H1 (cell line): ENCODE results near the gene ZBTB34. TPM values are rescaled to one million over a fixed set of nuclear protein-coding genes. Genes with fewer than 3 reads are reported as not detected.
A peak's percentile ranks its signal among the peaks of the same experiment; 100 is the strongest.

Experiments
- CTCF ChIA-PET: fragments of 300-600 bp; sonication (Branson Sonifier 250); formaldehyde crosslinking; loops from one replicate; lab custom pipeline; 2021; ENCODE audit not compliant: partially characterized antibody; lab: Charles Lee
- POLR2A ChIA-PET: fragments of 300-600 bp; sonication (Branson Sonifier 250); formaldehyde crosslinking; loops from one replicate; lab custom pipeline; 2021; ENCODE audit warnings: inconsistent platforms; ENCODE audit not compliant: partially characterized antibody; lab: Charles Lee
- DNase-seq, 2 experiments: peaks; one replicate each; pipeline versions ENCODE4 v3.0.0 to v3.0.0-alpha.2; 2010 to 2022; ENCODE audit warnings: low spot score in 2 of 2, low read depth in 1 of 2, mixed read lengths in 1 of 2
- FAIRE-seq: peaks from 2 replicates; lab custom pipeline; 2011; peaks lifted over from hg19 to GRCh38; lab: Jason Lieb, UNC
- H2AFZ ChIP-seq: 2 replicates; pipeline ENCODE4 v1.8.1; 2012; ENCODE audit warnings: low read length, inconsistent platforms
- H2AK5ac ChIP-seq: 2 replicates; pipeline ENCODE4 v1.6.1; 2013; ENCODE audit warnings: low read depth, low read length
- H2BK120ac ChIP-seq: replicated peaks from 2 replicates; pipeline ENCODE3; 2013; ENCODE audit warnings: low read depth, low read length, inconsistent platforms
- H2BK12ac ChIP-seq: 2 replicates; pipeline ENCODE4 v1.6.1; 2013; ENCODE audit warnings: low read depth, low read length
- H2BK15ac ChIP-seq: 2 replicates; pipeline ENCODE4 v1.6.1; 2013; ENCODE audit warnings: low read length
- H2BK20ac ChIP-seq: 2 replicates; pipeline ENCODE4 v1.6.1; 2013; ENCODE audit warnings: low read length
- H2BK5ac ChIP-seq: 2 replicates; pipeline ENCODE4 v1.6.1; 2013; ENCODE audit warnings: low read depth, low read length
- H3K14ac ChIP-seq: 2 replicates; pipeline ENCODE4 v1.6.1; 2013; ENCODE audit warnings: inconsistent platforms; ENCODE audit not compliant: insufficient read length
- H3K18ac ChIP-seq: 2 replicates; pipeline ENCODE4 v1.6.1; 2013; ENCODE audit warnings: low read length; ENCODE audit errors: extremely low read depth
- H3K23ac ChIP-seq: 2 replicates; pipeline ENCODE4 v1.6.1; 2013; ENCODE audit warnings: inconsistent platforms; ENCODE audit not compliant: insufficient read length
- H3K23me2 ChIP-seq: 2 replicates; pipeline ENCODE4 v1.6.1; 2013; ENCODE audit warnings: low read depth, low read length
- H3K27ac ChIP-seq: 2 replicates; pipeline ENCODE4 v1.6.1; 2011; ENCODE audit warnings: low read depth, low read length, inconsistent platforms
- H3K27me3 ChIP-seq, 4 experiments: replicated peaks in 1 of 4; 1 replicate in 1 of 4; 2 replicates in 3 of 4; pipeline versions ENCODE4 v1.6.1 to v1.8.1; 2011 to 2013; ENCODE audit warnings: low read length in 3 of 4, mild to moderate bottlenecking in 3 of 4, inconsistent platforms in 2 of 4, mixed read lengths in 2 of 4, moderate library complexity in 1 of 4; ENCODE audit not compliant: control insufficient read depth in 3 of 4, insufficient read depth in 3 of 4; ENCODE audit errors: extremely low read depth in 1 of 4
- H3K36me3 ChIP-seq, 4 experiments: 2 replicates each; pipeline versions ENCODE4 v1.6.1 to v1.8.1; 2011 to 2013; ENCODE audit warnings: mild to moderate bottlenecking in 4 of 4, low read length in 3 of 4, moderate library complexity in 2 of 4, control low read depth in 1 of 4, inconsistent platforms in 1 of 4; ENCODE audit not compliant: insufficient read depth in 4 of 4, control insufficient read depth in 2 of 4
- H3K4ac ChIP-seq: replicated peaks from 2 replicates; pipeline ENCODE3; 2013; ENCODE audit warnings: low read length, low read depth, mixed read lengths, inconsistent platforms; ENCODE audit not compliant: insufficient read length
- H3K4me1 ChIP-seq, 4 experiments: replicated peaks in 1 of 4; 1 replicate in 1 of 4; 2 replicates in 3 of 4; pipeline versions ENCODE4 v1.6.1 to v1.8.1; 2011 to 2013; ENCODE audit warnings: low read length in 3 of 4, inconsistent platforms in 2 of 4, mixed read lengths in 1 of 4; ENCODE audit not compliant: insufficient read depth in 4 of 4, control insufficient read depth in 3 of 4
- H3K4me2 ChIP-seq, 2 experiments: 2 replicates each; pipeline versions ENCODE4 v1.6.1 to v1.8.1; 2011 to 2013; ENCODE audit warnings: low read depth in 2 of 2, low read length in 2 of 2, control low read depth in 1 of 2, inconsistent platforms in 1 of 2, mild to moderate bottlenecking in 1 of 2; ENCODE audit not compliant: insufficient read depth in 1 of 2
- H3K4me3 ChIP-seq, 4 experiments: fragments of 200-600, 300-600 bp in 1 of 4; sonication (generic), shearing (Covaris generic), sonication (Bioruptor Twin) in 1 of 4; 2 replicates each; pipeline versions ENCODE4 v1.5.1 to v1.8.1; 2011 to 2016; ENCODE audit warnings: low read length in 4 of 4, low read depth in 3 of 4, control low read depth in 2 of 4, inconsistent platforms in 2 of 4, mild to moderate bottlenecking in 2 of 4, mixed read lengths in 1 of 4, moderate library complexity in 1 of 4; ENCODE audit not compliant: insufficient read depth in 2 of 4; ENCODE audit errors: extremely low read depth in 1 of 4
- H3K56ac ChIP-seq: replicated peaks from 2 replicates; pipeline ENCODE3; 2013; ENCODE audit warnings: low read depth, mild to moderate bottlenecking, mixed read lengths, low read length, inconsistent platforms; ENCODE audit not compliant: insufficient read length
- H3K79me1 ChIP-seq: 2 replicates; pipeline ENCODE4 v1.6.1; 2013; ENCODE audit warnings: low read depth, low read length, control low read depth
- H3K79me2 ChIP-seq, 2 experiments: 2 replicates each; pipeline versions ENCODE4 v1.6.1 to v1.8.1; 2012 to 2013; ENCODE audit warnings: low read length in 2 of 2, mild to moderate bottlenecking in 2 of 2, inconsistent platforms in 1 of 2; ENCODE audit not compliant: insufficient read depth in 2 of 2, control insufficient read depth in 1 of 2
- H3K9ac ChIP-seq, 4 experiments: replicated peaks in 1 of 4; 1 replicate in 1 of 4; 2 replicates in 3 of 4; pipeline versions ENCODE4 v1.6.1 to v1.8.1; 2011 to 2013; ENCODE audit warnings: low read depth in 3 of 4, low read length in 3 of 4, control low read depth in 2 of 4, mild to moderate bottlenecking in 2 of 4, moderate library complexity in 2 of 4, inconsistent platforms in 1 of 4; ENCODE audit errors: extremely low read depth in 1 of 4
- H3K9me3 ChIP-seq, 2 experiments: 2 replicates each; pipeline versions ENCODE4 v1.6.1 to v1.8.1; 2012 to 2013; ENCODE audit warnings: mild to moderate bottlenecking in 2 of 2, moderate library complexity in 2 of 2, control low read depth in 1 of 2, inconsistent platforms in 1 of 2, low read depth in 1 of 2, low read length in 1 of 2, mixed read lengths in 1 of 2; ENCODE audit not compliant: insufficient read depth in 2 of 2
- H4K20me1 ChIP-seq, 2 experiments: replicated peaks in 1 of 2; 2 replicates each; pipeline versions ENCODE3 to v1.8.1; 2011 to 2013; ENCODE audit warnings: inconsistent platforms in 2 of 2, low read length in 2 of 2, mild to moderate bottlenecking in 1 of 2; ENCODE audit not compliant: insufficient read depth in 2 of 2, control insufficient read depth in 1 of 2
- H4K5ac ChIP-seq: 2 replicates; pipeline ENCODE4 v1.6.1; 2013; ENCODE audit warnings: low read length, low read depth, mixed read lengths, inconsistent platforms; ENCODE audit not compliant: insufficient read length
- H4K8ac ChIP-seq: 2 replicates; pipeline ENCODE4 v1.8.0; 2013; ENCODE audit warnings: mild to moderate bottlenecking, moderate library complexity, low read length, inconsistent platforms; ENCODE audit not compliant: insufficient read depth; ENCODE audit errors: extremely low read depth
- H4K91ac ChIP-seq: replicated peaks from 2 replicates; pipeline ENCODE3; 2013; ENCODE audit warnings: low read length, mixed read lengths, inconsistent platforms; ENCODE audit not compliant: insufficient read length
- CREB1 ChIP-seq: IDR thresholded peaks from 2 replicates; pipeline ENCODE4 v1.6.1; 2012; ENCODE audit warnings: inconsistent platforms
- SP4 ChIP-seq: IDR thresholded peaks from 2 replicates; pipeline ENCODE4 v1.6.1; 2012; ENCODE audit warnings: low read length, inconsistent platforms
- WGBS, 2 experiments: shearing (Covaris generic) in 1 of 2; methylation state at CpG; one replicate each; pipeline versions ENCODE4 v1.1.6 to v1.1.7; 2013 to 2015; ENCODE audit warnings: low lambda C conversion rate in 2 of 2, mixed read lengths in 2 of 2, inconsistent platforms in 1 of 2, low coverage in 1 of 2, missing lambda C conversion rate in 1 of 2; ENCODE audit not compliant: insufficient replicate concordance in 2 of 2, insufficient coverage in 1 of 2, insufficient read length in 1 of 2; ENCODE audit errors: extremely low coverage in 1 of 2, missing lambda C conversion rate in 1 of 2; 5-methylcytosine and 5-hydroxymethylcytosine counted together
- polyA plus RNA-seq, 7 experiments: library from polyadenylated mRNA; depleted of rRNA in 3 of 7; stranded (reverse) in 5 of 7; unstranded in 2 of 7; fragments of >200 nt in 5 of 7; fragments of 200-250 nt in 2 of 7; gene quantifications; 1 replicate in 5 of 7; 2 replicates in 1 of 7; 4 replicates in 1 of 7; pipeline versions ENCODE4 v1.2.1 to v1.2.3, GENCODE V29; 2011 to 2013; ENCODE audit warnings: missing spikeins in 2 of 7, mixed read lengths in 2 of 7
- total RNA-seq: library from RNA; stranded (reverse); fragmentation: NEBNext Ultra II Directional; extraction: Animal tissue kit (Norgen Biotek cat#: 25700); gene quantifications from 2 replicates; pipeline ENCODE4 v1.2.1, GENCODE V29; 2021

The ZBTB34 gene
- total and polyA plus RNA-seq, 2 of the 8 experiments (the other 6 are each of a cell fraction or from before 2014, with no cell fraction given), result 8.2 to 15.9 TPM

- H3K23me2 ChIP-seq, result peaks cover 4% of the 10 kb centered on the region; the same call in 1 of the 2 replicates
- no peak overlapping the region for H2BK5ac ChIP-seq
- no peak overlapping the region for H3K9ac ChIP-seq
- no peak for DNase-seq
- H3K9me3 ChIP-seq, result no peaks in the 10 kb centered on the region
- peak overlapping the region in 2 of 4 experiments; percentile 48 to 85; a peak in 3 of 8 replicates for H3K4me3 ChIP-seq
- POLR2A ChIA-PET, result interaction anchor here (1.1 to 1.2 kb wide), 2 partner anchors 16 to 24 kb away, joined by 3 read pairs; no protein-coding TSS in a partner anchor
- no peaks in the 10 kb centered on the region; a peak in 2 of 7 replicates for H3K27me3 ChIP-seq
- H3K23ac ChIP-seq, result no peak overlapping the region
- H3K4ac ChIP-seq, result no peak overlapping the region
- H2BK12ac ChIP-seq, result no peak overlapping the region
- H4K91ac ChIP-seq, result no peak overlapping the region
- peaks cover 12% of the 10 kb centered on the region for H3K79me1 ChIP-seq
- no peak overlapping the region for H4K8ac ChIP-seq
- no peak for TF ChIP-seq SP4
- TF ChIP-seq CREB1, result no peak
- H3K56ac ChIP-seq, result no peak overlapping the region
- peak overlapping the region; percentile 24; the same call in 1 of the 2 replicates for H3K18ac ChIP-seq
- no peak overlapping the region for H2AFZ ChIP-seq
- H2BK15ac ChIP-seq, result no peak overlapping the region
- no peak overlapping the region for H4K5ac ChIP-seq
- H3K14ac ChIP-seq, result no peak overlapping the region
- no peak overlapping the region for H3K27ac ChIP-seq
- H2AK5ac ChIP-seq, result no peak overlapping the region
- 59% methylated on average over 11 of the region's 11 CpGs; no CpG with 5 or more reads in 1 of the 2 experiments for WGBS, 2 experiments
- CTCF ChIA-PET, result interaction anchor here (1.1 to 1.2 kb wide), 2 partner anchors 26 to 70 kb away, joined by 3 to 4 read pairs; no protein-coding TSS in a partner anchor
- H3K4me1 ChIP-seq, result peaks cover 5 to 17% (median 7%) of the 10 kb centered on the region in 4 experiments; a peak in 6 of 7 replicates
- H3K4me2 ChIP-seq, result peak overlapping the region; percentile 85 to 92
- H4K20me1 ChIP-seq, result peaks cover 0 to 7% of the 10 kb centered on the region in 2 experiments
- H2BK20ac ChIP-seq, result no peak overlapping the region
- no peak for FAIRE-seq
- peaks cover 0 to 16% (median 1%) of the 10 kb centered on the region in 4 experiments; a peak in 1 of 8 replicates for H3K36me3 ChIP-seq
- H2BK120ac ChIP-seq, result no peak overlapping the region
- H3K79me2 ChIP-seq, result peaks cover 6 to 51% of the 10 kb centered on the region in 2 experiments
Observed at GRCh38 chr9:126862104-126862761, 1.8 kb downstream of the ZBTB34 start.
